Stimulated activated CD4-positive, alpha-beta T cell treated with anti-CD3 and anti-CD28 coated beads, Interleukin-4, amount 100 ng/mL, for 4 hours (primary cell): ENCODE measurements around the gene CDH1.
"Not testable (repeated sequence)": the region's sequence is repeated elsewhere in the genome, so short reads cannot be mapped to it uniquely, and the experiment has no call there.

Experiments
- DNase-seq, 2 experiments: peaks; one replicate each; pipeline ENCODE4 v3.0.0-alpha.2; 2020

The CDH1 gene

DNA sequence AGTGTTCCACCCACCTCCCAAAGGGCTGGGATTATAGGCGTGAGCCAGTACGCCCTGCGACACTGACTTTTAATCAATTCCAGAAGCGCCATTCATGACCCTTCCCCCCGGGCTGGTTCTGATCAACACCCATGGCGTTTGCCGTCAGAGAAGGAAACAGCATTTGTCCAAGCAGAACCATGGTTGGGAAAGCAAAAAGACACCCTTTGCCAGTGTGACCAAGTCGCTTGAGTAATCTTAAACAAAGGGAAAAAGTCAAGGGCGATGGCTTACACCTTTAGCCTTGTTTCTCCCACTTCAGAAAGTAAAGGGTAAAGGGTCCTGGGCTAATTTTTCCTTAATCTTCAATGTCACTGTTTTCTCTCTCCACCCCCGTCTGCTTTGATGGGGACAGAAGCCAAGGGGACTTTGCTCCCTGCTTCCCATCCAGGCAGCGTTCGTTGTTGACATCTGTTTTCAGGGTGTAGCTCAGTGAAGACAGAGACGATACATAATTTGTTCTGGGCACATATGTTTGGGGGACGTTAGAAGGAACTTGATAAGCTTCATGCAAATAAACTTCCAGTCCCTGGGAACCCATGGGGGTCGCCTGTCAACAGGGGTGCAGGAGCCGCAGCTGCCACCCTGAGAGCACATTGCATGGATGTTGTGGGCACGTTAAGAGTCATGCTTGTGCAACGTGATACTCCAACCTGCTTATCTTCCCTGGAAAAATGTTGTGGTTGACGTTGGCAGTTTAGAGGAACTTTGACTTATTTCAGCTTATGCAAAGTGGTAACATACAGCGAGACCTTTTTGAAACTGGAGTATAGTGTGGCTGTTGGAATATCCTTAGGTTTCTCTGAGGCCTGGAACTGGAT is 55.6 kb downstream of the CDH1 start:
- no peak for DNase-seq

DNA sequence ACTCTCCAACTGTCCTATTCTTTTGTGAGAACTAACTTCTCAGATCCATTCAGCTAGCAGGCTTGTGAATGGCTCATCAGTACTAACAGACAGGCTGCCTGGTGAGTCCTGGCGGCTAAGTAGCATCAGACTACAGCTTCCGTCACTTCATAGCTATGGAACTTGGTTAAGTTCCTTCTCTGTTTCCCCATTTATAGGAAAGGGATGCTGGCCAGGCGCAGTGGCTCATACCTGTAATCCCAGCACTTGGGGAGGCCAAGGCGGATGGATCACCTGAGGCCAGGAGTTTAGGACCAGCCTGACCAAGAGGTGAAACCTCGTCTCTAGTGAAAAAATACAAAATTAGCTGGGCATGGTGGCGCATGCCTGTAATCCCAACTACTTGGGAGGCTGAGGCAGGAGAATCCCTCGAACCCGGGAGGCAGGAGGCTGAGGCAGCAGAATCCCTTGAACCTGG is 56.3 kb downstream of the CDH1 start:
- DNase-seq = no peak

DNA sequence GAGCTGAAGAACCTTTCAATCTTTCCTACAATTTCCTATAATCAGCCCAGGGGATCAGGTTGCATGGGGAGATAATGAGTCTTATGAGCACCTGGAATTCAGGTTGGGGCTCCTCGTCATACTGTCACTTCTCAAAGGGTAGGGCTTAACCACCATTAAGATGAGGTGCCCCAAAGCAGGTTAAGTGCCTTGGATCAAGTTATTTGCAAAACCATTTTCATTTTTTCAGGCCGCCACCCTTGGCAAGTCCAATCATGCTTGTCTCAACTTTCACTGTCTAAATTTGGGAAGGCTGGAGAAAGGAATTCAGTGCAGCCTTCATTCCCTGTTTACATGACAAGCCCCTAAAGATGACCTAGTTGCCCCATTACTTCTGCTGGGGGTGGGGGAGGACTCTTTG is 61.3 kb downstream of the CDH1 start:
- no peak for DNase-seq

DNA sequence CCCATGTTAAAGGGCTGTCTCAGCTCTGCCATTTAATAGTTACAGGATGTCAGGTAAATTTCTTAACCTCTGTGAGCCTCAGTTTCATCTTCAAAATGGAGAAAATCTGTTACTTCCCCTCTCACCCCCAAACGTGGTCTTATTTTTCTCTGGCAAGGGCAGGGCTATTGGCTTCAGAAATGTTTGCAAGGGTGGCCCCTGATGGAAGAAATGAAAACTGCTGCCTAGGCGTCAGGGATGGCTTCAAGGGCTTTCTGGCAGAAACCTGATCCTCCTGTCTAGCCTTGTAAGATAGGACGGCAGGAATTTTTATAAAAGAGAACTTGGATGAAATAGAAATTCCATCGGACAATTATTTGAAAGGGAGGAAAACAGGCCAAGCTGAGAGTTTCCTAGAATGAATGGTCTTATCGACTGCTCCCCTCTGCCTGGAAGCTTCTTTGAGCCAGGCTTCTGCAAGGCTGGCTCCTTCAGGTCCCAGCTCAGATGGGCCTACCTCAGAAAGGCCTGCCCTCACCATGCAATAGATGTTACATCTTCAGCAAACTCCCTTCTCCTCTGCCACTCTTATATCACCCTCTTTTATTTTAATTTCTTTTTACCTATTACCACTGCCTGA is 63.3 kb downstream of the CDH1 start:
- DNase-seq = peak; percentile 2 to 19

DNA sequence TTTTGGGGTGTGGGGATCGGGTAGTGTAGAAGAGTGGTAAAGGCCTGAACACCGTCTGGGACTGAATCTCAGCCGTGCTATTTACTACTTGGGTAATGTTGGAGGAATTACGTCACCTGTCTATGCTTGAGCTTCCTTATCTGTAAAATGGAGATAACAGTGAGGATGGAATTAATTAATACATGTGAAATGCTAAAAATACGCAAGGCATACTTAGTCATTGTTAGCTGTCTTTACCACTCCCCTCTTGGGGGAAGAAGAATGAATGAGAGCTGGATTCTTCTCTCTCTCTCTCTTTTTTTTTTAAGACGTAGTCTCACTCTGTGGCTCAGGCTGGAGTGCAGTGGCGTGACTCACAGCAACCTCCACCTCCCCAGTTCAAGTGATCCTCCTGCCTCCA is 65.1 kb downstream of the CDH1 start:
- DNase-seq = no peak

DNA sequence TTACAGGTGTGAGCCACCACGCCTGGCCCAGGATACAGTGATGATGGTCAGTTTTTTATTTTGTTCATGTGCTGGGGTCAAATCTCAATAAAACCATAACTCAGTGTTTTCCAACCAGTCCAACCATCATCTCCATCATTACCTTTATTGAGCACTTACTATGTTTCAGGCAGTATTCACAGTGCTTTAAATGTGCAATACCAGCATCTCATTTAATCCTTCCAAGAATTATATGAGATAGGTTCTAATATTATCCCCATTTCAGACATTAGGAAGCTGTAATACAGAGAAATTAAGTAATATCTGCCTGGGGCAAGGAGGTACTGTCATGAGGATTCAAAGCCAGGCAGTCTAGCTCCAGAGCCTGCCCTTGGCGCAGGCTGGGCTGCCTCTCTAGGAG is 69.3 kb downstream of the CDH1 start:
- no peak for DNase-seq

DNA sequence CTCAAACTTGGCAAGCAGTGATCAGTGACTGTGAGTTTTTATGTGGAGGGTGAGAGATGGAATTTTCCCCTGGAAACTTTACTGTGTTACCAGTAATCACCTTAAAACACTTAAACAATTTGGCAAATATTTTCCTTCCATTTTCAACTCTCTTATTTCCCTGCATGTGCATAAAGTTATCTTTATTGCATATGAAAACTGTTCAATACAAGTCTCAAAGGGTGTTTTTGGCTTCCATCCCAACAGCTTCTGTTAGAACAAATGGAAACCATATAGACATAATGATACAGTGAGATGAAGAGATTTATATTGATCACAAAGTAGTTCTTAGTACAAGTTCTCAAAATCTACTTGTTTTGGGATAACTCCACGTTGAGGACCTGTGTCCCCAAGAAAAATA is 69.9 kb downstream of the CDH1 start:
- no peak for DNase-seq

DNA sequence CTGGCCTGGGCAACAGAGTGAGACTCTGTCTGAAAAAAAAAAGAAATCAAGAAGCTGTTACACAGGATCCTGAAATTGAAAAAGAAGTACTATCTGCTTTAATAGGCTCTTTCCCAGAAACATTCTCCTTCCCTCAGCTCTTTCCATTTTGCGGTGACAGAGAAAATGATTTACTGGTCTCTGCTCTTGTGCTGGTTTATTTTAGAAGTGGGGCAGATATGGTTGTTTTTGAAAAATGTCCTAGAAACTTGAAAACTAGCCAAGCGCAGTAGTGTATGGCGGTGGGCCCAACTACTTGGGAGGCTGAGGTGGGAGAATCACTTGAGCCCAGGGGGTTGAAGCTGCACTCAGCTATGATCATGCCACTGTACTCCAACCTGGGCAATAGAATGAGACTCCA is 77.4 kb downstream of the CDH1 start:
- DNase-seq = no peak

DNA sequence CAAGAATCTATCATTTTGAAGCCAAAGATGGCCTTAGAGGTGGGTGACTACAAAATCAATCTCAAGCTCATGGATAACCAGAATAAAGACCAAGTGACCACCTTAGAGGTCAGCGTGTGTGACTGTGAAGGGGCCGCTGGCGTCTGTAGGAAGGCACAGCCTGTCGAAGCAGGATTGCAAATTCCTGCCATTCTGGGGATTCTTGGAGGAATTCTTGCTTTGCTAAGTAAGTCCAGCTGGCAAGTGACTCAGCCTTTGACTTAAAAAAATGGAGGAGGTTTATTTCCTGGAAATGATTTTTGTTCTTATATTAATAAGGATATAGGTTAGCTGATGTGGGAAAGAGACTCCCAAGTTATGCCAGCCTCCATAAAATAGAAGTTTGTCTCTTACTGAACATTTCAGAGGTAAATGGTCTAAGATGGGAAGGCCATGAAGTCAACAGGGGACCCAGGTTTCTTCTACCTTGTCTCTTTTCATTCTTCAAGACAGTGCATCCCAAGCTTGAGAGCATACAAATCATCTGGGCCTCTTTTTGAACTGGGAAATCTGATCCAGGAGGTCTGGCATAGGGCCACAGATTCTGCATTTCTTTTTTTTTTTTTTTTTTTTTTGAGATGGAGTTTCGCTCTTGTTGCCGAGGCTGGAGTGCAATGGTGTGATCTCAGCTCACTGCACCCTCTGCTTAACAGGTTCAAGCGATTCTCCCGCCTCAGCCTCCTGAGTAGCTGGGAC is 86.5 kb downstream of the CDH1 start:
- DNase-seq = no peak

DNA sequence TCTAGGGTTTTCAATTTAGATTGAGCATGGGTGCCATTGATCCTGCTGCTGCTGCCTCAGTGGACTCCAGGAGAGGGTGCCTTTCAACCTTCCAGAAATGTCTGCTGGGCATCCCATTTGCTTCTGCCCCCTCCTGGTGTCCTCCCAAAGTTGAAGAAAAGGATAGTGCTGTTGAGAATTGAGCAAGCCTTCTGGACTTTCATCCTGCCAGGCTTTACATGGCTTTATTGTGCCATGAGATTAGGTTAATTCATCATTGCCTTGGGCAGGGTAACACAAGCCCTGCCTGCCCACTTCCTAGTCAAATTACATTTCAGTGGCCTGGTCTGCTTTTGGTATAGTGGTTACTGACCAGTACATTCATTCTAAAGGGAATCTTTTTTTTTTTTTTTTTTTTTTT is 88.3 kb downstream of the CDH1 start:
- DNase-seq = no peak

DNA sequence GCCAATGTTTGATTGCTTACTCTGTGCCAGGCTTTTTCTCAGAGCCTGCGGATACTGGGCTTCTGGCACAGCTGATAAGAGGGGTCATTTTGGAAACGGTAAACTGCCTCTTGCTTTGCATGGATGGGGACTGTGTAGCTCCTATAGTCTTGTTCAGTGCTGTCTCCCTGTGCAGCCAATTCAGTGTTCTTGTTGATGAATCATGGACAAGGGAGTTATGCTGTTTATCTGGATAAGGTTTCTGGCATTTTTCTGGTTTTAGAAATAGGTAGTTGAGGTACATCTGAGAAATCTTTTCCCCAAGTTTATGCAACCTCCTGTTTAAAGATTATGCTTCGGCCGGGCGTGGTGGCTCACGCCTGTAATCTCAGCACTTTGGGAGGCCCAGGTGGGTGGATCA is 89.6 kb downstream of the CDH1 start:
- no peak for DNase-seq

DNA sequence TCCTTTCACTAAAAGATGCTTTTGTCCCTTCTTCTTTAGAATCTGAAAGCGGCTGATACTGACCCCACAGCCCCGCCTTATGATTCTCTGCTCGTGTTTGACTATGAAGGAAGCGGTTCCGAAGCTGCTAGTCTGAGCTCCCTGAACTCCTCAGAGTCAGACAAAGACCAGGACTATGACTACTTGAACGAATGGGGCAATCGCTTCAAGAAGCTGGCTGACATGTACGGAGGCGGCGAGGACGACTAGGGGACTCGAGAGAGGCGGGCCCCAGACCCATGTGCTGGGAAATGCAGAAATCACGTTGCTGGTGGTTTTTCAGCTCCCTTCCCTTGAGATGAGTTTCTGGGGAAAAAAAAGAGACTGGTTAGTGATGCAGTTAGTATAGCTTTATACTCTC is 96.2 kb downstream of the CDH1 start:
- DNase-seq = no peak

DNA sequence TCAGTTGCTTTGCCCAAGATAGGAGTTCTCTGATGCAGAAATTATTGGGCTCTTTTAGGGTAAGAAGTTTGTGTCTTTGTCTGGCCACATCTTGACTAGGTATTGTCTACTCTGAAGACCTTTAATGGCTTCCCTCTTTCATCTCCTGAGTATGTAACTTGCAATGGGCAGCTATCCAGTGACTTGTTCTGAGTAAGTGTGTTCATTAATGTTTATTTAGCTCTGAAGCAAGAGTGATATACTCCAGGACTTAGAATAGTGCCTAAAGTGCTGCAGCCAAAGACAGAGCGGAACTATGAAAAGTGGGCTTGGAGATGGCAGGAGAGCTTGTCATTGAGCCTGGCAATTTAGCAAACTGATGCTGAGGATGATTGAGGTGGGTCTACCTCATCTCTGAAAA is 97.5 kb downstream of the CDH1 start:
- no peak for DNase-seq

DNA sequence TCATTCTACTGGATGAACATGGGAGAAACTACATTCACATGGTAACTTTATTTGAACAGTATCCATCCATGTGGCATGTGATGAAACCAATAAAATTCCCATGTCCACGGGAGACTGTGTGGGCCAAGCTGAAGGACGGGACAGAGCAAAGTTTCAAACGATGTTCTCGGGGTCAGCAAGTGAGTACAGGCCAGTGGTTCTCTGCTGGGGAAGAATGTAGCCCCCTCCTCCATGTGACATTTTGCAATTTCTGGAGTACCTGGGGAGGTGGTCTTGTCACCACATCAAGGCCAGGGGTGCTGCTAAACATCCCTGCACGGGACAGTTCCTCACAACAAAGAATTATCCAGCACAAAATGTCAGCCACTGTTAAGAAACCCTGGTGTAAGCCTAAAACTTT is 98.9 kb downstream of the CDH1 start:
- no peak for DNase-seq

DNA sequence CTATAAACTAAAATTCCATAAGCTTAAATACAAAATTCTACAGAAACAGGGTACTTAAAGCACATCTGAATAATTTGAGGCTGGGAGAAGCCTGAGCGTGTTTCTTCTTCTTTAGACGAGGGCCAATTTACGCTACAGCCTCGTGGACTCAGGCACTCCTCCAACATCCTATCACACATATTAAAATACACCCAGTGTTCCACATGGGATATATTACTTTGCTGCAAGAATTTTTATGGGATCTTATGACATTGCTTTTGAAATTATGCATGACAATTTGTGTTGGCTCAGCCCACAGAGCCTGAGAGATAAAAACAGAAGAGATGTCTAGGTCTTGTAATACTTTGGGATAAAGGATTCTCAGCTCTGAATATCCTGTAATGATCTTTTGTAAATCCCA is 102.7 kb downstream of the CDH1 start:
- no peak for DNase-seq

DNA sequence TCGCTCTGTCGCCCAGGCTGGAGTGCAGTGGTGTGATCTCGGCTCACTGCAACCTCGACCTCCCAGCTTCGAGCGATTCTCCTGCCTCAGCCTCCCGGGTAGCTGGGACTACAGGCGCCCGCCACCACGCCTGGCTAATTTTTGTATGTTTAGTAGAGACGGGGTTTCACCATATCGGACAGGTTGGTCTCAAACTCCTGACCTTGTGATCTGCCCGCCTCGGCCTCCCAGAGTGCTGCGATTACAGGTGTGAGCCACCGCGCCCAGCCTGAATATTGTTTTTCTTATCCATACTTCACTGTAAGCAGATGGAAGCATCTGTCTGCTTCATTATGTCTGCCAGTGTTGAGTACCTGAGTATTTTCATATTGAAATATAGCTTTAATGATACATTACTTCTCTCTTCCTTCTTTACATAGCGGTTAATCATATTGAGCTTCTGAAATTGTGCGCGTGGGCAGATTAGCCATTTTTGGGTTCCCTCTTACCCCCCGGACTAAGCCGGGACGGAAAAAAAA is 105.9 kb downstream of the CDH1 start:
- not testable (repeated sequence) for DNase-seq

DNA sequence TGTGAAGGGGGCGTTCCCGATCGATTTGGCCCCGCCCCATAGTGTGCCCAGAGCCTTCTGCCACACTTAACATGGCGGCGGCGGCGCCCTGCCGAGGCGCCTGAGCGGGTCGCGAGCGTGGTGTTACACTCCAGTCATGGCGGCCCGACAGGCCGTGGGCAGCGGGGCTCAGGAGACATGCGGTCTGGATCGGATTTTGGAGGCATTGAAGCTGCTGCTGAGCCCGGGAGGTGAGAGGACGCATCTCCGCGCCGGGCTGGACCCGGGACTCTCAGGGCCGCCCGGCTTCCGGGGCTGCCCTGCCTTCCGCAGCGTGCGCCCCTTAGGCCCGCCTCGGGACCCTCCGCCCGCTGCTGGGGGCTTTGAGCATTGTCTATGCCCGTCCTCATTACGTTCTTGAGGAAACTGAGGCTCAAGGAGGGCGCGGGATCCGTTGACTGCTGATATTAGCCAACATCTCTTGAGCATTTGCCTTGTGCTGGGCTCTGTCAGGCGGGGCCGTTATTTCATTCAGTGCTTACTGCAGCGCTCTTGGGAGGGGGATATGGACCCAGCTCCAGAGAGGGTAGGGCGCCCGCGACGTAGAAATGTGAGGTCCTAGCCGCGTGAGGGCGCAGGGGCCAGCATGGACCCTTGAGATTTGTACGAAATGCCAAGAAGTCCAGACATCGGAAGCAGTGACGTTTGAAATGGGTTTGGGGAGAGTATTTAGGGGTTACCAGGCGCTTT is 106.6 kb downstream of the CDH1 start, which contains the start of gene TANGO6:
TSS of gene TANGO6 (plus strand) at position 50 of the 729 bp plus-strand sequence. CDS start at position 137, 87 bp downstream.
- DNase-seq = peak; percentile 92 to 93

DNA sequence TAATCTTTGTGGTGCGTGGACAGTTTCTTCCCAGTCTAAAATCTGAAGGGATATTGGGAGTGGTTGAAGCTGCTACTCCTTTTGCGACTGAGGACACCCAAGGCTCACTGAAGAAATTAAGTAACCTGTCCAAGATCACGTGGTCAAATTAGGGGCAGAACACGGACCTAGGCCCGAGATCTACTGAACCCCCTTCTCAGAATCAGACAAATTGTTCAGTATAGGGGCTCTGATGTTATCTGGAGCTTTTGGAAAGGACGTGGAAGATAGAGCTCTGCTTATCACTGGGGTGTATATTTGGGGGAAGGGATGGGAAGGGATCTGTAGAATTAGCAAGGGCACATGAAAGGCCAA is 107.1 kb downstream of the CDH1 start:
- DNase-seq = no peak

DNA sequence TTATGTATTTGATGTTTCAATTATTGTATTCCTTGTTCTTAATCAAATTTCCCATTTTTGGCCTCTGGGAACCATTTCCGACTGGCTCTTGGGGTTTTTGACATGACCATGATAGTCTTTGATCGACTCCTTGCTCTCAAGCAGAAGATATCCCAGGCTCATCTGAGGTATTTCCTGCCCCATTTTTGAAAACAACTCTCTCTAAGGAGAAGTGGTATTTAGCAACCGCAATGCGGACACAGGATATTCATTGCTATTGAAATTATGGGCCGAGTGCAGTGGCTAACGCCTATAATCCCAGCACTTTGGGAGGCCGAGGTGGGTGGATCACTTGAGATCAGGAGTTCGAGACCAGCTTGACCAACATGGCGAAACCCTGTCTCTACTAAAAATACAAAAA is 111.7 kb downstream of the CDH1 start:
- no peak for DNase-seq

DNA sequence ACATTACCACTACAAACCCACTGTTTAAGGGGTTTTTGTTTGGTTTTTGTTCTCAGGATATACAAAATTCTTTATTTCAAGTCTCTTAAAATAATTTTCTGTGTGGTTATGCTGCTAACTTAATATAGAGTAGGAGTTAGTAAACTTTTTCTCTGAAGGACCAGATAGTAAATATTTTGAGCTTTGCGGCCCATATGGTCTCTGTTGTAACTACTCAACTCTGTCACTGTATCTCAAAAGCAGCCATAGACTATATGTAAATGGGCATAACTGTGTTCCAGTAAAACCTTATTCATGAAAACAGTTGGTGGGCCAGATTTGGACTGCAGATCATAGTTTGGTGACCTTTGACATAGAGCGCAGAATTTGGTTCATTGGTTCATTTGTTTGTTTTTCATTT is 113.4 kb downstream of the CDH1 start:
- no peak for DNase-seq

DNA sequence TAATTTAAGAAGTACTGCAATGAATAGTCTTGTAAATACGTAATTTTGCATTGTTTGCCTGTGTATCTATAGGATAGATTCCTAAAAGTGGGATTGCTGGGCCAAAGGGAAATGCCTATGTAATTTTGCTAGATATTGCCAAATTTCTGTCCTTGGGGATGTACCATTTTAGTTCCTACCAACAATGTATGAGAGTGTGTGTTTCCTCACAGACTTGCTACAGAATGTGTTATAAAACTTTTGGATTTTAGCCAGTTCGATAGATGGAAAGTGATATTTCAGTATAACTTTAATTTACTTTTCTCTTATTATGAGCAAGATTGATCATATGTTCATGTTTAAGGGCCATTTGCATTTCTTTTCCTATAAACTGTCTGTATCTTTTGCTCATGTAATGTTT is 114.5 kb downstream of the CDH1 start:
- no peak for DNase-seq

DNA sequence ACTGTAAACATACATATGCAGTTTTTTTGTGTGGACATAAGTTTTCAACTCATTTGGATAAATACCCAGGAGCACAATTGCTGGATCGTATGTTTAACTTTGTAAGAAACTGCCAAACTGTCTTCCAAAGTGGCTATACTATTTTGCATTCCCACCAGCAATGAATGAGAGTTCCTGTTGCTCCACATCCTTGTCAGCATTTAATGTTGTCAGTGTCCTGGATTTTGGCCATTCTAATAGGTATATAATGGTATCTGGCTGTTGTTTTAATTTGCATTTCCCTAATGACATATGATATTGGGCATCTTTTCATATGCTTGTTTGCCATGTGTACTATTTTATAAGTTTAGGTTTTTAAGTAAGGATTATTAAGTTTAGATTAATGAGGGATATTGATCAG is 120.4 kb downstream of the CDH1 start:
- no peak for DNase-seq

DNA sequence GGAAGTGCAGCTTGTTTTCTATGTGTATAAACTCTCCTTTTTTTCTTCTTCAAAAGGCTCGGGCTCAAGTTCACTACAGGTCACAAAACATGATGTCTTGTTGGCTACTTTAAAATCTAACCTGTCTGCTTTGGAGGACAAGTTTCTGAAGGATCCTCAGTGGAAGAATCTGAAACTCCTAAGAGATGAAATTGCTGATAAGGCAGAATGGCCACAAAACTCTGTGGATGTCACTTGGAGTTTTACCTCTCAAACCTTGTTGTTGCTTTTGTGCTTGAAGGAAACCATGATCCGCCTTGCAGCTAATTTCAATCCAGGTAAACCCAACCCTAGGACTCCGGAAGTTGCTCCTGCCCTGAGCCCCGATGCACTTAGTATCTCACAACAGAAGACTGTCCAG is 122.7 kb downstream of the CDH1 start:
- DNase-seq = no peak
